Peyer's patch (tissue), 4 donors: ENCODE results near the gene KANSL1.

Source experiments
- CTCF ChIP-seq, 6 experiments: fragments of 450-650 bp in 4 of 6; fragments of 200-600 bp in 2 of 6; sonication (generic) in 1 of 6; IDR thresholded peaks; one replicate each; pipeline ENCODE4 v1.5.1; 2017 to 2019; ENCODE audit warnings: antibody characterized with exemption in 6 of 6, mild to moderate bottlenecking in 3 of 6, moderate library complexity in 1 of 6
- POLR2A ChIP-seq, 2 donors: fragments of 450-650 bp; IDR thresholded peaks; one replicate each; pipeline ENCODE4 v1.5.1; 2017; ENCODE audit warnings: antibody characterized with exemption in 2 of 2, mild to moderate bottlenecking in 2 of 2, moderate library complexity in 2 of 2

GRCh38 chr17:46120078-46120477, 73.2 kb downstream of the KANSL1 start:
- no peak for TF ChIP-seq CTCF (IDR thresholded peaks at IDR 0.05)
- TF ChIP-seq POLR2A (IDR thresholded peaks at IDR 0.05) = no peak
